PC-9 (cell line): ENCODE data around the gene DAZ2.
"Not testable (repeated sequence)": the region's sequence is repeated elsewhere in the genome, so short reads cannot be mapped to it uniquely, and the experiment has no call there.

Experiments
- CTCF ChIP-seq: fragments of 200-600 bp; sonication (generic); conservative IDR thresholded peaks from 2 replicates; pipeline ENCODE4 v1.6.1; 2017; ENCODE audit warnings: mixed run types, antibody characterized with exemption, mild to moderate bottlenecking, moderate library complexity
- EZH2 ChIP-seq: fragments of 200-600 bp; sonication (generic); IDR thresholded peaks from 2 replicates; pipeline ENCODE4 v1.8.0; 2017; ENCODE audit warnings: antibody characterized with exemption, low read depth

GRCh38 chrY:23219233-23219632, at the start of gene DAZ2:
- TF ChIP-seq CTCF, EZH2: not testable (repeated sequence)
